DOHH2 (cell line): ENCODE data around the gene MMS22L.

Source experiments
- EZH2phosphoT487 ChIP-seq: fragments of 200-600 bp; sonication (generic); IDR thresholded peaks from 2 replicates; pipeline ENCODE4 v1.6.1; 2017; ENCODE audit warnings: borderline replicate concordance, mild to moderate bottlenecking, antibody characterized with exemption, low read length, moderate library complexity, mixed read lengths
- TF ChIP-seq, protein P1 (sequence below): fragments of 200-600 bp; sonication (generic); IDR thresholded peaks from one replicate; pipeline ENCODE4 v1.5.1; 2014; ENCODE audit warnings: antibody characterized with exemption, mild to moderate bottlenecking, low read depth, low read length; ENCODE audit not compliant: poor library complexity, severe bottlenecking

- TF ChIP-seq, protein P1, sequence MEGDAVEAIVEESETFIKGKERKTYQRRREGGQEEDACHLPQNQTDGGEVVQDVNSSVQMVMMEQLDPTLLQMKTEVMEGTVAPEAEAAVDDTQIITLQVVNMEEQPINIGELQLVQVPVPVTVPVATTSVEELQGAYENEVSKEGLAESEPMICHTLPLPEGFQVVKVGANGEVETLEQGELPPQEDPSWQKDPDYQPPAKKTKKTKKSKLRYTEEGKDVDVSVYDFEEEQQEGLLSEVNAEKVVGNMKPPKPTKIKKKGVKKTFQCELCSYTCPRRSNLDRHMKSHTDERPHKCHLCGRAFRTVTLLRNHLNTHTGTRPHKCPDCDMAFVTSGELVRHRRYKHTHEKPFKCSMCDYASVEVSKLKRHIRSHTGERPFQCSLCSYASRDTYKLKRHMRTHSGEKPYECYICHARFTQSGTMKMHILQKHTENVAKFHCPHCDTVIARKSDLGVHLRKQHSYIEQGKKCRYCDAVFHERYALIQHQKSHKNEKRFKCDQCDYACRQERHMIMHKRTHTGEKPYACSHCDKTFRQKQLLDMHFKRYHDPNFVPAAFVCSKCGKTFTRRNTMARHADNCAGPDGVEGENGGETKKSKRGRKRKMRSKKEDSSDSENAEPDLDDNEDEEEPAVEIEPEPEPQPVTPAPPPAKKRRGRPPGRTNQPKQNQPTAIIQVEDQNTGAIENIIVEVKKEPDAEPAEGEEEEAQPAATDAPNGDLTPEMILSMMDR: no peak
- no peak for TF ChIP-seq EZH2phosphoT487
Measured at GRCh38 chr6:97288188-97288587, 5.2 kb upstream of the MMS22L start.
